H1 (cell line): Measurements from ENCODE around the gene SMIM41. TPM values are rescaled to one million over a fixed set of nuclear protein-coding genes. Genes with fewer than 3 reads are reported as not detected.

Experiments
- BRCA1 ChIP-seq: IDR thresholded peaks from 2 replicates; pipeline ENCODE4 v1.6.1; 2012; ENCODE audit warnings: low read depth, low read length, improper control_type of control experiment
- HDAC2 ChIP-seq, 2 experiments: fragments of 300-600 bp in 1 of 2; sonication (generic) in 1 of 2; IDR thresholded peaks; 2 replicates each; pipeline ENCODE4 v1.6.1; 2011 to 2012; ENCODE audit warnings: low read depth in 2 of 2, low read length in 2 of 2, mild to moderate bottlenecking in 2 of 2, moderate library complexity in 2 of 2, borderline replicate concordance in 1 of 2, inconsistent platforms in 1 of 2
- HDAC6 ChIP-seq: IDR thresholded peaks from one replicate; pipeline ENCODE4 v1.7.1; 2012; ENCODE audit warnings: low read depth, mild to moderate bottlenecking, inconsistent platforms, low read length, moderate library complexity
- RFX5 ChIP-seq: IDR thresholded peaks from 2 replicates; pipeline ENCODE4 v1.6.1; 2011; ENCODE audit warnings: low read depth, low read length, improper control_type of control experiment, borderline replicate concordance
- RXRA ChIP-seq: IDR thresholded peaks from 2 replicates; pipeline ENCODE4 v1.6.1; 2011; ENCODE audit warnings: low read depth, mild to moderate bottlenecking, low read length, moderate library complexity; ENCODE audit not compliant: insufficient read depth
- SRF ChIP-seq: IDR thresholded peaks from 2 replicates; pipeline ENCODE4 v1.6.1; 2011; ENCODE audit warnings: mild to moderate bottlenecking, low read depth, low read length, moderate library complexity
- SUZ12 ChIP-seq: fragments of 200-600 bp; sonication (generic); IDR thresholded peaks from 2 replicates; pipeline ENCODE4 v1.6.1; 2012; ENCODE audit warnings: mild to moderate bottlenecking, inconsistent platforms, low read length, moderate library complexity, mixed read lengths
- polyA plus RNA-seq, 7 experiments: library from polyadenylated mRNA; depleted of rRNA in 3 of 7; stranded (reverse) in 5 of 7; unstranded in 2 of 7; fragments of >200 nt in 5 of 7; fragments of 200-250 nt in 2 of 7; gene quantifications; 1 replicate in 5 of 7; 2 replicates in 1 of 7; 4 replicates in 1 of 7; pipeline versions ENCODE4 v1.2.1 to v1.2.3, GENCODE V29; 2011 to 2013; ENCODE audit warnings: missing spikeins in 2 of 7, mixed read lengths in 2 of 7
- total RNA-seq: library from RNA; stranded (reverse); fragmentation: NEBNext Ultra II Directional; extraction: Animal tissue kit (Norgen Biotek cat#: 25700); gene quantifications from 2 replicates; pipeline ENCODE4 v1.2.1, GENCODE V29; 2021
- TF ChIP-seq, protein P1 (sequence below): fragments of 300-600 bp; sonication (generic); IDR thresholded peaks from 2 replicates; pipeline ENCODE4 v1.7.1; 2012; ENCODE audit warnings: low read length, moderate library complexity, mild to moderate bottlenecking, inconsistent platforms; ENCODE audit not compliant: insufficient replicate concordance
- TF ChIP-seq, protein P2 (sequence below): IDR thresholded peaks from 2 replicates; pipeline ENCODE4 v1.6.1; 2011; ENCODE audit warnings: low read length, improper control_type of control experiment

The SMIM41 gene
- total and polyA plus RNA-seq, 2 of the 8 experiments (the other 6 are each of a cell fraction or from before 2014, with no cell fraction given), result 0.28 to 0.98 TPM

DNA sequence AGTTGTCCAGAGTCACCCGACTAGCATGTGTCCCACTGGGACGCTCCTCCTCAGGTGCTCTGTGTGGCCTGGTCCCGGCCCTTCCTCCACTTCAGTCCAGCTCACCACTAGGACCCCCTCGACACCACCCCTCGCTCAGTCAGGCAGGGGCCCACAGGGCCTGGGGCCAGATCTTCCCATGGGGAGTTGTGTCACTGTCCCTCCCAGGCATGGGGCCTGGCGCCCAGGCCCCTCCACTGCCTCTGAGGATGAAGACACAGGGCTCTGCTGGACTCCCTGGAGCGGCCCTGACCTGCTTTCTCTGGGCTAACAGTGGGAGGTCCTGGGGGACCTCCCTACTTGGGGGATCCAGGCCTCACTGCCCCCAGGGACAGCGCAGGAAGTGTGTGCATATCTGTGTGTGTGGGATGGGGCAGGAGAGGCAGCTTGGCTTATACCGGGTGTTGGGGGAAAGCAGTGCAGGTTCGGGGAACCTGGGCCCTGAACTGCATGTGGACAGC is 68.5 kb downstream of the SMIM41 start (continued):
- TF ChIP-seq, protein P1, sequence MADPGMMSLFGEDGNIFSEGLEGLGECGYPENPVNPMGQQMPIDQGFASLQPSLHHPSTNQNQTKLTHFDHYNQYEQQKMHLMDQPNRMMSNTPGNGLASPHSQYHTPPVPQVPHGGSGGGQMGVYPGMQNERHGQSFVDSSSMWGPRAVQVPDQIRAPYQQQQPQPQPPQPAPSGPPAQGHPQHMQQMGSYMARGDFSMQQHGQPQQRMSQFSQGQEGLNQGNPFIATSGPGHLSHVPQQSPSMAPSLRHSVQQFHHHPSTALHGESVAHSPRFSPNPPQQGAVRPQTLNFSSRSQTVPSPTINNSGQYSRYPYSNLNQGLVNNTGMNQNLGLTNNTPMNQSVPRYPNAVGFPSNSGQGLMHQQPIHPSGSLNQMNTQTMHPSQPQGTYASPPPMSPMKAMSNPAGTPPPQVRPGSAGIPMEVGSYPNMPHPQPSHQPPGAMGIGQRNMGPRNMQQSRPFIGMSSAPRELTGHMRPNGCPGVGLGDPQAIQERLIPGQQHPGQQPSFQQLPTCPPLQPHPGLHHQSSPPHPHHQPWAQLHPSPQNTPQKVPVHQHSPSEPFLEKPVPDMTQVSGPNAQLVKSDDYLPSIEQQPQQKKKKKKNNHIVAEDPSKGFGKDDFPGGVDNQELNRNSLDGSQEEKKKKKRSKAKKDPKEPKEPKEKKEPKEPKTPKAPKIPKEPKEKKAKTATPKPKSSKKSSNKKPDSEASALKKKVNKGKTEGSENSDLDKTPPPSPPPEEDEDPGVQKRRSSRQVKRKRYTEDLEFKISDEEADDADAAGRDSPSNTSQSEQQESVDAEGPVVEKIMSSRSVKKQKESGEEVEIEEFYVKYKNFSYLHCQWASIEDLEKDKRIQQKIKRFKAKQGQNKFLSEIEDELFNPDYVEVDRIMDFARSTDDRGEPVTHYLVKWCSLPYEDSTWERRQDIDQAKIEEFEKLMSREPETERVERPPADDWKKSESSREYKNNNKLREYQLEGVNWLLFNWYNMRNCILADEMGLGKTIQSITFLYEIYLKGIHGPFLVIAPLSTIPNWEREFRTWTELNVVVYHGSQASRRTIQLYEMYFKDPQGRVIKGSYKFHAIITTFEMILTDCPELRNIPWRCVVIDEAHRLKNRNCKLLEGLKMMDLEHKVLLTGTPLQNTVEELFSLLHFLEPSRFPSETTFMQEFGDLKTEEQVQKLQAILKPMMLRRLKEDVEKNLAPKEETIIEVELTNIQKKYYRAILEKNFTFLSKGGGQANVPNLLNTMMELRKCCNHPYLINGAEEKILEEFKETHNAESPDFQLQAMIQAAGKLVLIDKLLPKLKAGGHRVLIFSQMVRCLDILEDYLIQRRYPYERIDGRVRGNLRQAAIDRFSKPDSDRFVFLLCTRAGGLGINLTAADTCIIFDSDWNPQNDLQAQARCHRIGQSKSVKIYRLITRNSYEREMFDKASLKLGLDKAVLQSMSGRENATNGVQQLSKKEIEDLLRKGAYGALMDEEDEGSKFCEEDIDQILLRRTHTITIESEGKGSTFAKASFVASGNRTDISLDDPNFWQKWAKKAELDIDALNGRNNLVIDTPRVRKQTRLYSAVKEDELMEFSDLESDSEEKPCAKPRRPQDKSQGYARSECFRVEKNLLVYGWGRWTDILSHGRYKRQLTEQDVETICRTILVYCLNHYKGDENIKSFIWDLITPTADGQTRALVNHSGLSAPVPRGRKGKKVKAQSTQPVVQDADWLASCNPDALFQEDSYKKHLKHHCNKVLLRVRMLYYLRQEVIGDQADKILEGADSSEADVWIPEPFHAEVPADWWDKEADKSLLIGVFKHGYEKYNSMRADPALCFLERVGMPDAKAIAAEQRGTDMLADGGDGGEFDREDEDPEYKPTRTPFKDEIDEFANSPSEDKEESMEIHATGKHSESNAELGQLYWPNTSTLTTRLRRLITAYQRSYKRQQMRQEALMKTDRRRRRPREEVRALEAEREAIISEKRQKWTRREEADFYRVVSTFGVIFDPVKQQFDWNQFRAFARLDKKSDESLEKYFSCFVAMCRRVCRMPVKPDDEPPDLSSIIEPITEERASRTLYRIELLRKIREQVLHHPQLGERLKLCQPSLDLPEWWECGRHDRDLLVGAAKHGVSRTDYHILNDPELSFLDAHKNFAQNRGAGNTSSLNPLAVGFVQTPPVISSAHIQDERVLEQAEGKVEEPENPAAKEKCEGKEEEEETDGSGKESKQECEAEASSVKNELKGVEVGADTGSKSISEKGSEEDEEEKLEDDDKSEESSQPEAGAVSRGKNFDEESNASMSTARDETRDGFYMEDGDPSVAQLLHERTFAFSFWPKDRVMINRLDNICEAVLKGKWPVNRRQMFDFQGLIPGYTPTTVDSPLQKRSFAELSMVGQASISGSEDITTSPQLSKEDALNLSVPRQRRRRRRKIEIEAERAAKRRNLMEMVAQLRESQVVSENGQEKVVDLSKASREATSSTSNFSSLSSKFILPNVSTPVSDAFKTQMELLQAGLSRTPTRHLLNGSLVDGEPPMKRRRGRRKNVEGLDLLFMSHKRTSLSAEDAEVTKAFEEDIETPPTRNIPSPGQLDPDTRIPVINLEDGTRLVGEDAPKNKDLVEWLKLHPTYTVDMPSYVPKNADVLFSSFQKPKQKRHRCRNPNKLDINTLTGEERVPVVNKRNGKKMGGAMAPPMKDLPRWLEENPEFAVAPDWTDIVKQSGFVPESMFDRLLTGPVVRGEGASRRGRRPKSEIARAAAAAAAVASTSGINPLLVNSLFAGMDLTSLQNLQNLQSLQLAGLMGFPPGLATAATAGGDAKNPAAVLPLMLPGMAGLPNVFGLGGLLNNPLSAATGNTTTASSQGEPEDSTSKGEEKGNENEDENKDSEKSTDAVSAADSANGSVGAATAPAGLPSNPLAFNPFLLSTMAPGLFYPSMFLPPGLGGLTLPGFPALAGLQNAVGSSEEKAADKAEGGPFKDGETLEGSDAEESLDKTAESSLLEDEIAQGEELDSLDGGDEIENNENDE, result no peak
- TF ChIP-seq RFX5, result no peak
- no peak for TF ChIP-seq HDAC2 (IDR thresholded peaks at IDR 0.05; ENCODE audit: borderline replicate concordance in 1 of 2, low read depth in 2 of 2, low read length in 2 of 2)
- TF ChIP-seq RXRA, result no peak
- TF ChIP-seq BRCA1, result no peak
- no peak for TF ChIP-seq SUZ12
- TF ChIP-seq, protein P2, sequence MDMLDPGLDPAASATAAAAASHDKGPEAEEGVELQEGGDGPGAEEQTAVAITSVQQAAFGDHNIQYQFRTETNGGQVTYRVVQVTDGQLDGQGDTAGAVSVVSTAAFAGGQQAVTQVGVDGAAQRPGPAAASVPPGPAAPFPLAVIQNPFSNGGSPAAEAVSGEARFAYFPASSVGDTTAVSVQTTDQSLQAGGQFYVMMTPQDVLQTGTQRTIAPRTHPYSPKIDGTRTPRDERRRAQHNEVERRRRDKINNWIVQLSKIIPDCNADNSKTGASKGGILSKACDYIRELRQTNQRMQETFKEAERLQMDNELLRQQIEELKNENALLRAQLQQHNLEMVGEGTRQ, result no peak
- TF ChIP-seq SRF, result no peak
- no peak for TF ChIP-seq HDAC6
